Measurements from ENCODE around the gene OR4D9.
"Not testable (repeated sequence)": the region's sequence is repeated elsewhere in the genome, so short reads cannot be mapped to it uniquely, and the experiment has no call there.

The OR4D9 gene

DNA sequence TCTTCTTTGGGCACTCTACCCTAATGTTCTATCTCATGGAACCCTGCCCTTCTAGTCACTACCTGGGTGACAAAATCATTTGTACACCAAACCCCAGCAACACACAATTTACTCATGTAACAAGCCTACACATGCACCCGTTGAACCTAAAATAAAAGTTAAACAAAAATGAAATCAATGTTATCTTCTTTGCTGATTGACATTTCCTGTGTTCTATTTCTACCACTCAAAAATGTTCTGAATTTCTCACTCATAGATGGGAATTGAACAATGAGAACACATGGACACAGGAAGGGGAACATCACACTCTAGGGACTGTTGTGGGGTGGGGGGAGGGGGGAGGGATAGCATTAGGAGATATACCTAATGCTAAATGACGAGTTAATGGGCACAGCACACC is 8.8 kb downstream of the OR4D9 start:
- H3K79me2 ChIP-seq (ENCODE audit: control insufficient read depth, insufficient read depth, low read length, poor library complexity); H3K4ac ChIP-seq (ENCODE audit: low read depth, low read length); H2AK5ac ChIP-seq (ENCODE audit: low read length); H3K9me3 ChIP-seq (ENCODE audit: insufficient read depth, low read depth, low read length); H2BK12ac ChIP-seq (ENCODE audit: low read length); H3K27me3 ChIP-seq (ENCODE audit: insufficient read depth, low read length); H3K14ac ChIP-seq (ENCODE audit: low read length); H4K12ac ChIP-seq (ENCODE audit: low read depth, low read length); H4K8ac ChIP-seq (ENCODE audit: low read depth, low read length); H3K4me3 ChIP-seq (ENCODE audit: low read depth, low read length); H3K4me2 ChIP-seq (ENCODE audit: low read length); DNase-seq; H3K9ac ChIP-seq (ENCODE audit: low read length); H3K36me3 ChIP-seq (ENCODE audit: control insufficient read depth in 1 of 2, insufficient read depth in 2 of 2, low read length in 2 of 2); H3K27ac ChIP-seq (ENCODE audit: low read depth, low read length); H3K23ac ChIP-seq (ENCODE audit: low read length); H3K4me1 ChIP-seq (ENCODE audit: control insufficient read depth in 1 of 2, insufficient read depth in 2 of 2, low read length in 2 of 2); H4K91ac ChIP-seq (ENCODE audit: low read depth, low read length); H2AFZ ChIP-seq (ENCODE audit: insufficient read depth, low read length, poor library complexity); H3K18ac ChIP-seq (ENCODE audit: low read length); H2BK5ac ChIP-seq (ENCODE audit: low read depth, low read length, poor library complexity); H2BK120ac ChIP-seq (ENCODE audit: insufficient read depth, low read length, poor library complexity); H3K79me1 ChIP-seq (ENCODE audit: low read length): not testable (repeated sequence)
- no CpG with 5 or more reads among the region's 2 CpGs for WGBS (ENCODE audit: extremely low coverage, insufficient coverage, insufficient read length)

- Histone ChIP-seq H3K79me2 (ENCODE audit: control insufficient read depth, insufficient read depth, low read length, poor library complexity) (no peaks in the 10 kb centered on the region), H3K18ac (ENCODE audit: low read length) (no peak overlapping the region), H2BK12ac (ENCODE audit: low read length) (no peak overlapping the region), H3K4me3 (ENCODE audit: low read depth, low read length) (no peak overlapping the region), H3K23ac (ENCODE audit: low read length) (no peak overlapping the region), H4K12ac (ENCODE audit: low read depth, low read length) (no peak overlapping the region), H3K79me1 (ENCODE audit: low read length) (no peaks in the 10 kb centered on the region), H2AK5ac (ENCODE audit: low read length) (no peak overlapping the region), H4K8ac (ENCODE audit: low read depth, low read length) (no peak overlapping the region), H3K27ac (ENCODE audit: low read depth, low read length) (no peak overlapping the region), H3K9me3 (ENCODE audit: insufficient read depth, low read depth, low read length) (no peaks in the 10 kb centered on the region), H4K91ac (ENCODE audit: low read depth, low read length) (no peak overlapping the region), H3K4ac (ENCODE audit: low read depth, low read length) (no peak overlapping the region), H3K14ac (ENCODE audit: low read length) (no peak overlapping the region), H3K4me2 (ENCODE audit: low read length) (no peak overlapping the region), H2AFZ (ENCODE audit: insufficient read depth, low read length, poor library complexity) (no peak overlapping the region), H3K27me3 (ENCODE audit: insufficient read depth, low read length) (no peaks in the 10 kb centered on the region), H3K9ac (ENCODE audit: low read length) (no peak overlapping the region), H3K36me3 (ENCODE audit: control insufficient read depth in 1 of 2, insufficient read depth in 2 of 2, low read length in 2 of 2) (no peaks in the 10 kb centered on the region), H2BK5ac (ENCODE audit: low read depth, low read length, poor library complexity) (no peak overlapping the region), H2BK120ac (ENCODE audit: insufficient read depth, low read length, poor library complexity) (no peak overlapping the region), H3K4me1 (ENCODE audit: control insufficient read depth in 1 of 2, insufficient read depth in 2 of 2, low read length in 2 of 2) (no peaks in the 10 kb centered on the region)
- no peak for DNase-seq
- no CpG with 5 or more reads among the region's 5 CpGs for WGBS (ENCODE audit: extremely low coverage, insufficient coverage, insufficient read length)
Measured at GRCh38 chr11:59520741-59521140, 9.4 kb downstream of the OR4D9 start.

DNA sequence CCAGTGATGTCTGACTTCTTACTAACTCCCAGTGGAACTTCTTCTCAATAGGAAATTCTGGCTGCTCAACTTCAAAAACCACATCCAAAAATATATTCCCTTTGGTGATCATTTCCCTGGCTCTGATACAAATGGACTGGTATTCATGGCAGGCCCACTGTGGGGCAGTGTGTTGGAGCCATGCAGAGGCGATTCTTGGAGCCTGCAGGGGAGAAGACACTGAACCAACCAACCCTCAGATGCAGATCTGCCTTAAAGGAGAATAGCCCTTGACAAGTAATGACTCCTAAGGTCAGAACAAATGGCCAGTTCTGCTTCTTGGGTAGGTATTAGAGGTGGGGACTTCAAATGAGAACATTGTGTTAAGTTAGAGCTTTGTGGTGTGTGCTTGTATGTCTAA is 12.2 kb downstream of the OR4D9 start:
- no peak for DNase-seq
- Histone ChIP-seq H4K91ac (ENCODE audit: low read depth, low read length) (no peak overlapping the region), H3K27ac (ENCODE audit: low read depth, low read length) (no peak overlapping the region), H4K8ac (ENCODE audit: low read depth, low read length) (no peak overlapping the region), H2BK120ac (ENCODE audit: insufficient read depth, low read length, poor library complexity) (no peak overlapping the region), H3K4ac (ENCODE audit: low read depth, low read length) (no peak overlapping the region), H2AFZ (ENCODE audit: insufficient read depth, low read length, poor library complexity) (no peak overlapping the region), H3K4me3 (ENCODE audit: low read depth, low read length) (no peak overlapping the region), H2BK12ac (ENCODE audit: low read length) (no peak overlapping the region), H3K23ac (ENCODE audit: low read length) (no peak overlapping the region), H3K79me1 (ENCODE audit: low read length) (no peaks in the 10 kb centered on the region), H3K36me3 (ENCODE audit: control insufficient read depth in 1 of 2, insufficient read depth in 2 of 2, low read length in 2 of 2) (no peaks in the 10 kb centered on the region), H3K18ac (ENCODE audit: low read length) (no peak overlapping the region), H3K4me2 (ENCODE audit: low read length) (no peak overlapping the region), H3K27me3 (ENCODE audit: insufficient read depth, low read length) (no peaks in the 10 kb centered on the region), H2BK5ac (ENCODE audit: low read depth, low read length, poor library complexity) (no peak overlapping the region), H2AK5ac (ENCODE audit: low read length) (no peak overlapping the region), H3K9ac (ENCODE audit: low read length) (no peak overlapping the region), H4K12ac (ENCODE audit: low read depth, low read length) (no peak overlapping the region), H3K4me1 (ENCODE audit: control insufficient read depth in 1 of 2, insufficient read depth in 2 of 2, low read length in 2 of 2) (no peaks in the 10 kb centered on the region), H3K79me2 (ENCODE audit: control insufficient read depth, insufficient read depth, low read length, poor library complexity) (no peaks in the 10 kb centered on the region), H3K14ac (ENCODE audit: low read length) (no peak overlapping the region), H3K9me3 (ENCODE audit: insufficient read depth, low read depth, low read length) (no peaks in the 10 kb centered on the region)
- WGBS (ENCODE audit: extremely low coverage, insufficient coverage, insufficient read length) = no CpG with 5 or more reads among the region's 1 CpG

GRCh38 chr11:59528711-59529110 is 17.4 kb downstream of the OR4D9 start:
- no peak overlapping the region for H3K18ac ChIP-seq (ENCODE audit: low read length)
- H2BK12ac ChIP-seq (ENCODE audit: low read length) = no peak overlapping the region
- H2BK120ac ChIP-seq (ENCODE audit: insufficient read depth, low read length, poor library complexity) = no peak overlapping the region
- H2AK5ac ChIP-seq (ENCODE audit: low read length) = no peak overlapping the region
- no peak overlapping the region for H4K91ac ChIP-seq (ENCODE audit: low read depth, low read length)
- peaks cover 2% of the 10 kb centered on the region for H3K9me3 ChIP-seq (ENCODE audit: insufficient read depth, low read depth, low read length)
- no peaks in the 10 kb centered on the region for H3K27me3 ChIP-seq (ENCODE audit: insufficient read depth, low read length)
- no peaks in the 10 kb centered on the region for H3K36me3 ChIP-seq (ENCODE audit: control insufficient read depth in 1 of 2, insufficient read depth in 2 of 2, low read length in 2 of 2)
- H3K79me2 ChIP-seq (ENCODE audit: control insufficient read depth, insufficient read depth, low read length, poor library complexity) = no peaks in the 10 kb centered on the region
- H3K14ac ChIP-seq (ENCODE audit: low read length) = no peak overlapping the region
- H3K27ac ChIP-seq (ENCODE audit: low read depth, low read length) = no peak overlapping the region
- no peak overlapping the region for H4K8ac ChIP-seq (ENCODE audit: low read depth, low read length)
- H3K4me2 ChIP-seq (ENCODE audit: low read length) = no peak overlapping the region
- WGBS (ENCODE audit: extremely low coverage, insufficient coverage, insufficient read length) = no CpG with 5 or more reads among the region's 7 CpGs
- H3K4me3 ChIP-seq (ENCODE audit: low read depth, low read length) = no peak overlapping the region
- H3K79me1 ChIP-seq (ENCODE audit: low read length) = no peaks in the 10 kb centered on the region
- no peak overlapping the region for H2BK5ac ChIP-seq (ENCODE audit: low read depth, low read length, poor library complexity)
- H3K9ac ChIP-seq (ENCODE audit: low read length) = no peak overlapping the region
- H2AFZ ChIP-seq (ENCODE audit: insufficient read depth, low read length, poor library complexity) = no peak overlapping the region
- H3K4me1 ChIP-seq (ENCODE audit: control insufficient read depth in 1 of 2, insufficient read depth in 2 of 2, low read length in 2 of 2) = no peaks in the 10 kb centered on the region
- H3K23ac ChIP-seq (ENCODE audit: low read length) = no peak overlapping the region
- no peak overlapping the region for H3K4ac ChIP-seq (ENCODE audit: low read depth, low read length)
- no peak for DNase-seq
- no peak overlapping the region for H4K12ac ChIP-seq (ENCODE audit: low read depth, low read length)
